GM21576 (cell line): ENCODE data around the gene GRAMD2B.
A peak's percentile ranks its signal among the peaks of the same experiment; 100 is the strongest.
"Not testable (repeated sequence)": the region's sequence is repeated elsewhere in the genome, so short reads cannot be mapped to it uniquely, and the experiment has no call there.

Experiments used
- ATAC-seq: cut with Tn5 transposase; IDR thresholded peaks from one replicate; pipeline ENCODE4 v1.9.1; 2021; ENCODE audit warnings: mild to moderate bottlenecking, moderate library complexity; ENCODE audit not compliant: unreplicated experiment

The GRAMD2B gene, protein sequence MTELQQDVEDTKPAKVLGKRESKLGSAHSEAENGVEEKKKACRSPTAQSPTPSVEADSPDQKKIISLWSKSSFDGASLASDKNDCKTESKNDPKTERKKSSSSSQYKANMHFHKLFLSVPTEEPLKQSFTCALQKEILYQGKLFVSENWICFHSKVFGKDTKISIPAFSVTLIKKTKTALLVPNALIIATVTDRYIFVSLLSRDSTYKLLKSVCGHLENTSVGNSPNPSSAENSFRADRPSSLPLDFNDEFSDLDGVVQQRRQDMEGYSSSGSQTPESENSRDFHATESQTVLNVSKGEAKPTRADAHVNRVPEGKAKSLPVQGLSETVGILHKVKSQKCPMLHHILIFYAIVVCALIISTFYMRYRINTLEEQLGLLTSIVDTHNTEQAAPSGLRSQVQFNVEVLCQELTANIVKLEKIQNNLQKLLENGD

GRCh38 chr5:126422994-126423788, at the start of gene GRAMD2B:
Gene GRAMD2B, plus strand, starts transcription at chr5:126423409. Its CDS starts 198 bp downstream, at chr5:126423607.
- peak; percentile 91 for ATAC-seq

- ATAC-seq, result no peak
Measured at GRCh38 chr5:126374109-126374416, 49.1 kb upstream of the GRAMD2B start.

GRCh38 chr5:126376443-126376842, 46.8 kb upstream of the GRAMD2B start:
- no peak for ATAC-seq

- no peak for ATAC-seq
Measured at GRCh38 chr5:126377424-126377823, 45.8 kb upstream of the GRAMD2B start.

DNA sequence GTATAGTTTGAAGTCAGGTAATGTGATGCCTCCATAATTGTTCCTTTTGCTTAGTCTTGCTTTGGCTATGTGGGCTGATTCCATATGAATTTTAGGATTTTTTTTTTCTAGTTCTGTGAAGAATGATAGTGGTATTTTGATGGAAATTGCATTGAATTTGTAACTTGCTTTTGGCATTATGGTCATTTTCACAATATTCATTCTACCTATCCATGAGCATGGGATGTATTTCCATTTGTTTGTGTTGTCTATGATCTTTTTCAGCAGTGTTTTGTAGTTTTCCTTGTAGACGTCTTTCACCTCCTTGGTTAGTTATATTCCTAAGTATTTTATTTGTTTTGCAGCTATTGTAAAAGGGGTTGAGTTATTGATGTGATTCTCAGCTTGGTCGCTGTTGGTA, 42.9 kb upstream of the GRAMD2B start:
- not testable (repeated sequence) for ATAC-seq

- ATAC-seq, result no peak
Measured at GRCh38 chr5:126383246-126383645, 40.0 kb upstream of the GRAMD2B start.

DNA sequence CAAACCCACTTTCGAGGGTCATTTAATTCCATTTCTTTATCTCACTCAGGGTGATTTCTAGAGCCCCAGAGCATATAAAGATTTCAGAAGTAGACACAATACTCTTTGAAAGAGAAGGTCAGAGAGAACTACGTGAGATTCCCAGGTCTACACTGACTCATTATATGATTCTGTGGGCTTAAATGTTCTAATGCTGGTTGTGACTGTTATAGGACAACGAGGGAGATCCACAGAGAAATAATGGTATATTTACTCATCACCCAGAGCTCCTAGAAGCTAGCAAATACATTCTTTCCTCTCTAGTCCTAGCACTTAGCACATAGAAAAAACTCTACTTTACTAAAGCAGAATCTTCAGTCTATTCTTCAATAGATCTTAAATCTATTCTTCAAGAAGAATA, 39.4 kb upstream of the GRAMD2B start:
- ATAC-seq, result no peak

DNA sequence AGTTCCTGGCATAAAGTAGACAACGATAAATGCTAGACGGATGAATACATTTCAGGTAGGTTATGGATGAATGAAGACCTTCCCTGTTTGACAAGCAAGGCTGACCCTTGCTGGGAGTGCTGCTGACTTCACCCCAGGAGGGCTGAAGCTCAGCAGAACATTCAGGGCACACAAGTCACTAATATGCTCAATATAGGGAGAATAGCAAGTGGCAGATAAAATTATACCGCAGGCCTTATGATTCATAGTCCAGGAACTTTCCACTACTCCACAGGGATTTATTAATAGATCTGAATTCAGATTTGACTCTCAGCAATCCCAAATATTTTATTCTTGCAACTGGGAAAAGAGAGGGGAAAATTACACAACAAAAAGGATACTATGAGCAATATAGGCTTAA, 38.2 kb upstream of the GRAMD2B start:
- no peak for ATAC-seq

DNA sequence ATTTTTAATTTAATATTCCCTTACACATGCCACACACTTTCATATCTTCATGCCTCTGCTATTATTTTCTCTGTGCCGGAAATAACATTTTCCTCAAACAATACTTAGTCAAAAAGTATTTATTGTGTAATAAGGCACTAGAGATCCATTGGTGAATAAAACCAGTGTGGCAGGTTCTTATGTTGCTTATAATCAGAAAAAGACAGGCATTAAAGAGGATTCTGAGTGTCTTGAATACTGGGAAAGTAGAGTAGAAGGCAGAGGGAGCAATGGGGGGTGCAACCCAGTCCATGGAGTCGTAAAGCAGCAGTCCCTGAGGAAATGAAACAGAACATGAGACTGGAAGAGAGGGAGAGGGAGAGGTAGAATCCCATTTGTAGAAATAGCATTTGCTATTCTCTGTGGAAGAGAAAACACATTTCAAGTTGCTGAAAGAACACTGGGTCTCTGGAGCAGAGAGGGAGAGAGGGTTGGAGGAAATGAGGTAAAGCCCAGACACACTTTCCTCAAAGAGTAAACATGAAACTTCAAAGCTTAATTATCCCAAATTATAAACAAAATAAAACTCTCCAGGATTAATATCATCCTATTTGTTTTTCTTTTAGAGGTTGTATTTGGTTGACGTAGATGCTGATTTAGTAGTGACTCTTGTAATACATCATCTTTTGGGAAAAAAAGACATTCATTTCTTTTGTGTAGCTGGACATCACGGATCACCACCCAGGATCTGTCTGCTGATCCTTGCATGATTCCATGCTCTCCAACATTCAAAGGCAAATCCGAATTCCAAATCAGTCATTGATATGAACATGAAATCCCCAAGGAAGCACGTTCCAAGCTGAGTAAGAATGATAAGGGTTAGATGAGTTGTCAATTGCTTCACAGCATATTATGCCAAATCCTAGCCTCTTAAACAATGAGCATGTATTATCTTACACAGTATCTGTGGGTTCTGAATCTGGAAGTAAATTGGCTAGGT, 37.4 kb upstream of the GRAMD2B start:
- no peak for ATAC-seq

DNA sequence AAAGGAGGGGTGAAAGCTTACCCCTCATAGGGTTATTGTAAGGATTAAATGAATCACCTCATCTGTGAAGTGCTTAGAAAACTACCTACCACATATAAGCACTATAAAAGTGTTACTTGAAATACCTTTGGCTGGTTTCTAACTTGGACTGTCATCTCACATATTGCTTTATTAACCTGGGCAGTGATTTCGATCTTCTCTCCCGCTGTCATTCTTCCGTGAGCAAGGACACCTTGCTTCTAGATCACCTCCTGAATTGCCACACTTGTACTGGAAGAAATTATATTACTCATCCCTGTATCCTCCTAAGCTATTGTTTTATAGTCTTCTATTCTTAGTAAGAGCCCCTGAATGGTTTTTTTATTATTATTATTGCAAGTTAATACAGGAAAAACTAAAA, 34.0 kb upstream of the GRAMD2B start:
- ATAC-seq, result no peak

GRCh38 chr5:126390051-126390450, 33.2 kb upstream of the GRAMD2B start:
- no peak for ATAC-seq

- no peak for ATAC-seq
Measured at GRCh38 chr5:126391386-126391785, 31.8 kb upstream of the GRAMD2B start.

GRCh38 chr5:126394211-126394788, 28.9 kb upstream of the GRAMD2B start:
- no peak for ATAC-seq

DNA sequence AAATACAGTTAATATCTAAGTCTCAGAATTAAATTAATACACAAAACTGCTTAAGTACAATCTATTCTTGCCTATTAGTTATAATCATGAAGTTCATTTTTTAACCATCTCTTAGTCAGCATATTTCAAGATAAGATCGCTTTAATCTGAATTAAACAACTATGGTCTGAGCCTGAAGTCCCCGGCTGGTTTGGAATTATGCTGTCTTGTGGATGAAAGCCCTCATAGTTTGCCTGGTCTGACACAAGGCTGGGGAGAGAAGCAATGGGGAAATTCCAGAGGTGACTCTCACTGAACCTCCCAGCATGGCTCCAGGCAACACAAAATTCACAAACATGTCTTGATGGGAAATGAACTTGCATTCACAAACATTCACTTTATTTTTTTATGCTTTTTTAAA, 28.0 kb upstream of the GRAMD2B start:
- no peak for ATAC-seq

GRCh38 chr5:126395605-126396004, 27.6 kb upstream of the GRAMD2B start:
- ATAC-seq, result no peak

DNA sequence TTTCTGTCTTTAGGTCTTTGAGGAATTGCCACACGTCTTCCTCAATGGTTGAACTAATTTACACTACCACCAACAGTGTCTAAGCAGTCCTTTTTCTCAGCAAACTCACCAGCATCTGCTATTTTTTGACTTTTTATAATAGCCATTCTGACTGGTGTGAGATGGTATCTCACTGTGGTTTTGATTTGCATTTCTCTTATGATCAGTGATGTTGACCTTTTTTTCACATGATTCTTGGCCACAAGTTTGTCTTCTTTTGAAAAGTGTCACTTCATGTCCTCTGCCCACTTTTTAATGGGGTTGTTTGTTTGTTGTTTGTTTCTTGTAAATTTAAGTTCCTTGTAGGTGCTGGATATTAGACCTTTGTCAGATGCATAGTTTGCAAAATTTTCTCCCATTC, 26.5 kb upstream of the GRAMD2B start:
- not testable (repeated sequence) for ATAC-seq

GRCh38 chr5:126398791-126399190, 24.4 kb upstream of the GRAMD2B start:
- ATAC-seq, result no peak

DNA sequence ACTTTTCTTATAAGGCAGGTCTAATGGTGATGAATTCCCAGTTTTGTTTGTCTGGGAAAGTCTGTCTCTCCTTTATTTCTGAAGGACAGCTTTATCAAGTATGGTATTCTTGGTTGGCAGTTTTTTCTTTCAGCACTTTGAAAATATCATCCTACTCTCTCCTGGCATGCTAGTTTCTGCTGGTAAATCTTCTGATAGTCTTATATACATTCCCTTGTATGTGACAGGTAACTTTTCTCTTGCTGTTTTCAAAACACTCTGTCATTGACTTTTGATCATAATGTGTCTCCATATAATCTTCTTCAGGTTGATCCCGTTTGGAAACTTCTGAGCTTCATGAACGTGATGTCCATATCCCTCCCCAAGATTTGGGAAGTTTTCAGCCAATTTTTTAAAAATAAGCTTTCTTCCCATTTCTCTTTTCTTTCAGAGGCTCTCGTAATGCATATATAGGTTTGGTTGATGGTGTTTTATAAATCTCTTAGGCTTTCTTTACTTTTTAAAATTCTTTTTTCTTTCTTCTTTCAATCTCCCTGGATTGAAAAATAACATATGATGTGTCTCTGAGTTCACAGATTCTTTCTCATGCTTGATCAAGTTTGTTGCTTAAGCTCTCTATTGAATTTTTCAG, 22.5 kb upstream of the GRAMD2B start:
- ATAC-seq, result no peak

DNA sequence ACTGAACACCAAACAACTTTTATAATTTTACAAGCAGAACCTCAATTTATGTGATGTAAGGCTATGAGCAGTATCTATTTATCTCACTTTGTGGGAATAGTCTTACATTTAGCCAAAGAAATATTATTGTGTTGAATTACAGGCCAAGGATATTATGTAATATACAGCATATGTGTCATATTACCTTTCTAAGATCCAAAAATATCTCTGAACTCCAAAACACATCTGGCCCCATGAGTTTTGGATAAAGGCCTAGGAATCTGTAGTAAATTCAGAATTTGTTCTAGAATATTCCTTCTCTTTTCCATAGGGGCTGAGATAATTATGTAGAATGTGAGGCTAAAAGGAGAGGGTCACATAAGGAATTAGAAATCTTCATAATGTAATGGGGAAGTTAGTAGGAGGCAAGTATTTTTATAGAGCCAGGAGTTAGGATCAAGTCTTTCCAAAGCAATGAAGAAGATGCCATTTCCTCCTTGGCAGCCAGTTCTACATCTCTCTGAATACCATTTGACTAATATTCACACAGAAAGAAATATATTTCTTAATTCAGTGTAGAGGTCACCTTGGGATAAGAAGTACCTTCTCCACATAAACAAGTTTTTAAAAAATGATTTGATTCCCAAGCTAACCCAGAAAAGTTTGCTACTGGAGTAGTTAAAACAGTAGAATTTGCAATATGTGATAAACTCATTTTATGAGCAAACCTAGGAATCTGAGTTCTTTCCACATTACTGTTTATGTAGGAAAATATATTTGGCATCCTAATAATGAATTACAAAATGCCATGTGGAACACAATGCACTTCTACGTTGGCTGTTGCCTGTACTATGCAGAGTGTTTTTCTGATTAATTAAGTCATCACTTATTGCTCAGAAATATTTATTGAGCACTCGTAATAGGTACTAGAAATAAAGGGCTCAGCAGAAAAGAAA, 20.3 kb upstream of the GRAMD2B start:
- ATAC-seq, result no peak
